H1 (cell line): ENCODE measurements around the gene SEC14L3. TPM values are rescaled to one million over a fixed set of nuclear protein-coding genes. Genes with fewer than 3 reads are reported as not detected.

Experiments used
- CTCF ChIA-PET: fragments of 300-600 bp; sonication (Branson Sonifier 250); formaldehyde crosslinking; loops from one replicate; lab custom pipeline; 2021; ENCODE audit not compliant: partially characterized antibody; lab: Charles Lee
- POLR2A ChIA-PET: fragments of 300-600 bp; sonication (Branson Sonifier 250); formaldehyde crosslinking; loops from one replicate; lab custom pipeline; 2021; ENCODE audit warnings: inconsistent platforms; ENCODE audit not compliant: partially characterized antibody; lab: Charles Lee
- DNase-seq, 2 experiments: peaks; one replicate each; pipeline versions ENCODE4 v3.0.0 to v3.0.0-alpha.2; 2010 to 2022; ENCODE audit warnings: low spot score in 2 of 2, low read depth in 1 of 2, mixed read lengths in 1 of 2
- FAIRE-seq: peaks from 2 replicates; lab custom pipeline; 2011; peaks lifted over from hg19 to GRCh38; lab: Jason Lieb, UNC
- H2AFZ ChIP-seq: 2 replicates; pipeline ENCODE4 v1.8.1; 2012; ENCODE audit warnings: low read length, inconsistent platforms
- H2AK5ac ChIP-seq: 2 replicates; pipeline ENCODE4 v1.6.1; 2013; ENCODE audit warnings: low read depth, low read length
- H2BK120ac ChIP-seq: replicated peaks from 2 replicates; pipeline ENCODE3; 2013; ENCODE audit warnings: low read depth, low read length, inconsistent platforms
- H2BK12ac ChIP-seq: 2 replicates; pipeline ENCODE4 v1.6.1; 2013; ENCODE audit warnings: low read depth, low read length
- H2BK15ac ChIP-seq: 2 replicates; pipeline ENCODE4 v1.6.1; 2013; ENCODE audit warnings: low read length
- H2BK20ac ChIP-seq: 2 replicates; pipeline ENCODE4 v1.6.1; 2013; ENCODE audit warnings: low read length
- H2BK5ac ChIP-seq: 2 replicates; pipeline ENCODE4 v1.6.1; 2013; ENCODE audit warnings: low read depth, low read length
- H3K14ac ChIP-seq: 2 replicates; pipeline ENCODE4 v1.6.1; 2013; ENCODE audit warnings: inconsistent platforms; ENCODE audit not compliant: insufficient read length
- H3K18ac ChIP-seq: 2 replicates; pipeline ENCODE4 v1.6.1; 2013; ENCODE audit warnings: low read length; ENCODE audit errors: extremely low read depth
- H3K23ac ChIP-seq: 2 replicates; pipeline ENCODE4 v1.6.1; 2013; ENCODE audit warnings: inconsistent platforms; ENCODE audit not compliant: insufficient read length
- H3K23me2 ChIP-seq: 2 replicates; pipeline ENCODE4 v1.6.1; 2013; ENCODE audit warnings: low read depth, low read length
- H3K27ac ChIP-seq: 2 replicates; pipeline ENCODE4 v1.6.1; 2011; ENCODE audit warnings: low read depth, low read length, inconsistent platforms
- H3K27me3 ChIP-seq, 4 experiments: replicated peaks in 1 of 4; 1 replicate in 1 of 4; 2 replicates in 3 of 4; pipeline versions ENCODE4 v1.6.1 to v1.8.1; 2011 to 2013; ENCODE audit warnings: low read length in 3 of 4, mild to moderate bottlenecking in 3 of 4, inconsistent platforms in 2 of 4, mixed read lengths in 2 of 4, moderate library complexity in 1 of 4; ENCODE audit not compliant: control insufficient read depth in 3 of 4, insufficient read depth in 3 of 4; ENCODE audit errors: extremely low read depth in 1 of 4
- H3K36me3 ChIP-seq, 4 experiments: 2 replicates each; pipeline versions ENCODE4 v1.6.1 to v1.8.1; 2011 to 2013; ENCODE audit warnings: mild to moderate bottlenecking in 4 of 4, low read length in 3 of 4, moderate library complexity in 2 of 4, control low read depth in 1 of 4, inconsistent platforms in 1 of 4; ENCODE audit not compliant: insufficient read depth in 4 of 4, control insufficient read depth in 2 of 4
- H3K4ac ChIP-seq: replicated peaks from 2 replicates; pipeline ENCODE3; 2013; ENCODE audit warnings: low read length, low read depth, mixed read lengths, inconsistent platforms; ENCODE audit not compliant: insufficient read length
- H3K4me1 ChIP-seq, 4 experiments: replicated peaks in 1 of 4; 1 replicate in 1 of 4; 2 replicates in 3 of 4; pipeline versions ENCODE4 v1.6.1 to v1.8.1; 2011 to 2013; ENCODE audit warnings: low read length in 3 of 4, inconsistent platforms in 2 of 4, mixed read lengths in 1 of 4; ENCODE audit not compliant: insufficient read depth in 4 of 4, control insufficient read depth in 3 of 4
- H3K4me2 ChIP-seq, 2 experiments: 2 replicates each; pipeline versions ENCODE4 v1.6.1 to v1.8.1; 2011 to 2013; ENCODE audit warnings: low read depth in 2 of 2, low read length in 2 of 2, control low read depth in 1 of 2, inconsistent platforms in 1 of 2, mild to moderate bottlenecking in 1 of 2; ENCODE audit not compliant: insufficient read depth in 1 of 2
- H3K4me3 ChIP-seq, 4 experiments: fragments of 200-600, 300-600 bp in 1 of 4; sonication (generic), shearing (Covaris generic), sonication (Bioruptor Twin) in 1 of 4; 2 replicates each; pipeline versions ENCODE4 v1.5.1 to v1.8.1; 2011 to 2016; ENCODE audit warnings: low read length in 4 of 4, low read depth in 3 of 4, control low read depth in 2 of 4, inconsistent platforms in 2 of 4, mild to moderate bottlenecking in 2 of 4, mixed read lengths in 1 of 4, moderate library complexity in 1 of 4; ENCODE audit not compliant: insufficient read depth in 2 of 4; ENCODE audit errors: extremely low read depth in 1 of 4
- H3K56ac ChIP-seq: replicated peaks from 2 replicates; pipeline ENCODE3; 2013; ENCODE audit warnings: low read depth, mild to moderate bottlenecking, mixed read lengths, low read length, inconsistent platforms; ENCODE audit not compliant: insufficient read length
- H3K79me1 ChIP-seq: 2 replicates; pipeline ENCODE4 v1.6.1; 2013; ENCODE audit warnings: low read depth, low read length, control low read depth
- H3K79me2 ChIP-seq, 2 experiments: 2 replicates each; pipeline versions ENCODE4 v1.6.1 to v1.8.1; 2012 to 2013; ENCODE audit warnings: low read length in 2 of 2, mild to moderate bottlenecking in 2 of 2, inconsistent platforms in 1 of 2; ENCODE audit not compliant: insufficient read depth in 2 of 2, control insufficient read depth in 1 of 2
- H3K9ac ChIP-seq, 4 experiments: replicated peaks in 1 of 4; 1 replicate in 1 of 4; 2 replicates in 3 of 4; pipeline versions ENCODE4 v1.6.1 to v1.8.1; 2011 to 2013; ENCODE audit warnings: low read depth in 3 of 4, low read length in 3 of 4, control low read depth in 2 of 4, mild to moderate bottlenecking in 2 of 4, moderate library complexity in 2 of 4, inconsistent platforms in 1 of 4; ENCODE audit errors: extremely low read depth in 1 of 4
- H3K9me3 ChIP-seq, 2 experiments: 2 replicates each; pipeline versions ENCODE4 v1.6.1 to v1.8.1; 2012 to 2013; ENCODE audit warnings: mild to moderate bottlenecking in 2 of 2, moderate library complexity in 2 of 2, control low read depth in 1 of 2, inconsistent platforms in 1 of 2, low read depth in 1 of 2, low read length in 1 of 2, mixed read lengths in 1 of 2; ENCODE audit not compliant: insufficient read depth in 2 of 2
- H4K20me1 ChIP-seq, 2 experiments: replicated peaks in 1 of 2; 2 replicates each; pipeline versions ENCODE3 to v1.8.1; 2011 to 2013; ENCODE audit warnings: inconsistent platforms in 2 of 2, low read length in 2 of 2, mild to moderate bottlenecking in 1 of 2; ENCODE audit not compliant: insufficient read depth in 2 of 2, control insufficient read depth in 1 of 2
- H4K5ac ChIP-seq: 2 replicates; pipeline ENCODE4 v1.6.1; 2013; ENCODE audit warnings: low read length, low read depth, mixed read lengths, inconsistent platforms; ENCODE audit not compliant: insufficient read length
- H4K8ac ChIP-seq: 2 replicates; pipeline ENCODE4 v1.8.0; 2013; ENCODE audit warnings: mild to moderate bottlenecking, moderate library complexity, low read length, inconsistent platforms; ENCODE audit not compliant: insufficient read depth; ENCODE audit errors: extremely low read depth
- H4K91ac ChIP-seq: replicated peaks from 2 replicates; pipeline ENCODE3; 2013; ENCODE audit warnings: low read length, mixed read lengths, inconsistent platforms; ENCODE audit not compliant: insufficient read length
- CTBP2 ChIP-seq: IDR thresholded peaks from 2 replicates; pipeline ENCODE4 v1.7.0; 2011; ENCODE audit warnings: borderline replicate concordance, mild to moderate bottlenecking, moderate library complexity, mixed read lengths, low read length; ENCODE audit not compliant: insufficient read depth, insufficient read length
- NANOG ChIP-seq: IDR thresholded peaks from 2 replicates; pipeline ENCODE4 v1.6.1; 2011; ENCODE audit warnings: low read length, low read depth, mild to moderate bottlenecking, inconsistent platforms; ENCODE audit not compliant: insufficient read depth, poor library complexity, severe bottlenecking
- SIRT6 ChIP-seq: IDR thresholded peaks from one replicate; pipeline ENCODE4 v1.7.1; 2012; ENCODE audit warnings: low read length, inconsistent platforms
- SP2 ChIP-seq: IDR thresholded peaks from 2 replicates; pipeline ENCODE4 v1.6.1; 2012; ENCODE audit warnings: mild to moderate bottlenecking, low read length, inconsistent platforms
- TCF12 ChIP-seq: IDR thresholded peaks from 2 replicates; pipeline ENCODE4 v1.6.1; 2011; ENCODE audit warnings: low read depth, mild to moderate bottlenecking, low read length
- TEAD4 ChIP-seq: IDR thresholded peaks from 2 replicates; pipeline ENCODE4 v1.6.1; 2012; ENCODE audit warnings: low read depth, low read length, inconsistent platforms, mixed read lengths
- WGBS, 2 experiments: shearing (Covaris generic) in 1 of 2; methylation state at CpG; one replicate each; pipeline versions ENCODE4 v1.1.6 to v1.1.7; 2013 to 2015; ENCODE audit warnings: low lambda C conversion rate in 2 of 2, mixed read lengths in 2 of 2, inconsistent platforms in 1 of 2, low coverage in 1 of 2, missing lambda C conversion rate in 1 of 2; ENCODE audit not compliant: insufficient replicate concordance in 2 of 2, insufficient coverage in 1 of 2, insufficient read length in 1 of 2; ENCODE audit errors: extremely low coverage in 1 of 2, missing lambda C conversion rate in 1 of 2; 5-methylcytosine and 5-hydroxymethylcytosine counted together
- polyA plus RNA-seq, 7 experiments: library from polyadenylated mRNA; depleted of rRNA in 3 of 7; stranded (reverse) in 5 of 7; unstranded in 2 of 7; fragments of >200 nt in 5 of 7; fragments of 200-250 nt in 2 of 7; gene quantifications; 1 replicate in 5 of 7; 2 replicates in 1 of 7; 4 replicates in 1 of 7; pipeline versions ENCODE4 v1.2.1 to v1.2.3, GENCODE V29; 2011 to 2013; ENCODE audit warnings: missing spikeins in 2 of 7, mixed read lengths in 2 of 7
- total RNA-seq: library from RNA; stranded (reverse); fragmentation: NEBNext Ultra II Directional; extraction: Animal tissue kit (Norgen Biotek cat#: 25700); gene quantifications from 2 replicates; pipeline ENCODE4 v1.2.1, GENCODE V29; 2021

The SEC14L3 gene
- total and polyA plus RNA-seq, 2 of the 8 experiments (the other 6 are each of a cell fraction or from before 2014, with no cell fraction given), result not detected

- H3K27ac ChIP-seq, result no peak overlapping the region
- POLR2A ChIA-PET, result interaction anchor here (0.7 to 5.2 kb wide), 16 partner anchors 11 to 322 kb away, joined by 3 to 39 read pairs (median 6); partner anchors contain the start of genes CASTOR1, CCDC157, SEC14L2 and SF3A1
- CTCF ChIA-PET, result interaction anchor here (0.6 to 12.0 kb wide), 9 partner anchors 8 to 654 kb away, joined by 3 to 164 read pairs (median 6); partner anchors contain the start of gene SEC14L2
These were observed 46.5 kb downstream of the SEC14L3 start for GRCh38 chr22:30425327-30425615.

More at GRCh38 chr22:30425327-30425615, 46.5 kb downstream of the SEC14L3 start:
- H2AFZ ChIP-seq, result 0 out of 2 replicates have a peak overlapping the region, but pooled peaks have one; percentile 6
- TF ChIP-seq TCF12, result no peak
- no peak for TF ChIP-seq CTBP2
- no peak for TF ChIP-seq SIRT6
- no peak for TF ChIP-seq SP2
- no peak for TF ChIP-seq NANOG
- no peak for TF ChIP-seq TEAD4
- TF ChIP-seq, all 59 proteins: peak for 0
- Histone ChIP-seq H3K4me2 (peak overlapping the region; percentile 70 to 71), H3K56ac (no peak overlapping the region), H2BK5ac (no peak overlapping the region), H3K36me3 (peaks cover 2 to 13% (median 7%) of the 10 kb centered on the region in 4 experiments; a peak in 6 of 8 replicates), H4K91ac (no peak overlapping the region), H3K23ac (no peak overlapping the region), H2BK20ac (no peak overlapping the region), H4K20me1 (peaks cover 0 to 22% of the 10 kb centered on the region in 2 experiments), H4K8ac (no peak overlapping the region), H2BK12ac (no peak overlapping the region), H2AK5ac (no peak overlapping the region), H2BK120ac (no peak overlapping the region), H3K4me1 (peaks cover 6 to 28% (median 15%) of the 10 kb centered on the region in 4 experiments), H2BK15ac (no peak overlapping the region), H3K4me3 (peak overlapping the region; percentile 66 to 88 (median 80)), H3K4ac (no peak overlapping the region), H3K79me1 (no peaks in the 10 kb centered on the region; the same call in 1 of the 2 replicates), H3K18ac (peak overlapping the region; percentile 36; the same call in 1 of the 2 replicates), H3K9ac (no peak overlapping the region), H3K23me2 (peaks cover 22% of the 10 kb centered on the region), H3K14ac (no peak overlapping the region), H3K27me3 (no peaks in the 10 kb centered on the region), H4K5ac (no peak overlapping the region), H3K9me3 (no peaks in the 10 kb centered on the region), H3K79me2 (peaks cover 0 to 7% of the 10 kb centered on the region in 2 experiments; a peak in 1 of 4 replicates)
- FAIRE-seq (no peak), DNase-seq (no peak)
- 18% methylated on average over 7 of the region's 9 CpGs; no CpG with 5 or more reads in 1 of the 2 experiments for WGBS, 2 experiments
